ENCODE measurements around the gene PDK2. TPM values are rescaled to one million over a fixed set of nuclear protein-coding genes. Genes with fewer than 3 reads are reported as not detected.

The PDK2 gene
- total and polyA plus RNA-seq, 9 of the 15 experiments (the other 6 are each of a cell fraction or from before 2014, with no cell fraction given) = 0.03 to 2.5 (median 1.4) TPM

DNA sequence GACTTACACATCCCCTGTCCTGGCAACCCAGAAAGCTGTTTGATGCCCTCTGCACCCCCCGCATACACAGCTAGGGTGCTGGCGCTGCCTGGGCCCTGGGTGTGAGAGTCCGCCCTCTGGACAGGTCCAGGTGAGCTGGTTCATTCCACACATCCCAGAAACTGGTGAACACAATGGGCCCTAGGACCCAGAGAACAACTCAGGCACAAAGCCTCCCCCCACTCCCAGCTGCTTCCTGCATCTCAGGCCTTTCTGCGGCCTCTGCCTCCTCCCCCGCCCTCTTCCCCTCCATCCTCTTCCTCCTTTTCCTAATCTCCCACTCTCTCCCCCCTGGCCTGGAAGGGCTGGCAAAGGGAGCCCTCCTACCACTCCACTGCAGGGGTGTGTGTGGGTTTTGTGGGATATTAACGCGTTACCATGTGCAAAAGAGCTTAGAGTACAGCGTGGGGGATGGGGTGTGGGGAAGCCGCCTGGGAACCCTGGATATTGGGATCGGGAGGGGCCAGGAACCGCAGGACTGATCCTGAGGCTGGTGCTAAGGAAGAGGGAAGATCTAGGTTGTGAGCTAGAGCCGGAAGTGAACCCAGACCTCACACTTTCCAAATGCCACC is 56.9 kb downstream of the PDK2 start (continued):
- TF ChIP-seq C11orf30 (IDR thresholded peaks at IDR 0.05; ENCODE audit: low read depth) (no peak), TRIM24 (IDR thresholded peaks at IDR 0.05) (peak in 1 of 2 experiments; percentile 54; a peak in 3 of 4 replicates), NFYB (IDR thresholded peaks at IDR 0.05; ENCODE audit: extremely low read depth, insufficient read length) (no peak), ZNF764 (CRISPR knock-in tag; IDR thresholded peaks at IDR 0.05; ENCODE audit: low read depth) (no peak), ETV1 (tag; conservative IDR thresholded peaks at IDR 0.05; ENCODE audit: low read depth) (peak; percentile 87), RBFOX2 (IDR thresholded peaks at IDR 0.05; ENCODE audit: low read depth, low read length) (no peak; the same call in none of the 2 replicates), BDP1 (IDR thresholded peaks at IDR 0.05; ENCODE audit: insufficient read depth, insufficient read length) (no peak), BMI1 (IDR thresholded peaks at IDR 0.05; ENCODE audit: low read length) (no peak), TEAD1 (CRISPR knock-in tag; IDR thresholded peaks at IDR 0.05) (no peak), SP1 (CRISPR knock-in tag; IDR thresholded peaks at IDR 0.05) (no peak), SIN3B (IDR thresholded peaks at IDR 0.05; ENCODE audit: low read depth) (no peak), KDM2B (CRISPR knock-in tag; IDR thresholded peaks at IDR 0.05) (no peak), FOS (IDR thresholded peaks at IDR 0.05; ENCODE audit: extremely low read depth, insufficient read length) (no peak), ZFP36 (IDR thresholded peaks at IDR 0.05; ENCODE audit: low read depth, low read length, partially characterized antibody) (no peak), NR1H2 (CRISPR knock-in tag; IDR thresholded peaks at IDR 0.05) (0 out of 2 replicates have a peak, but pooled peaks have one; percentile 56), SRSF9 (IDR thresholded peaks at IDR 0.05; ENCODE audit: borderline replicate concordance, low read depth, low read length) (no peak), ZNF316 (IDR thresholded peaks at IDR 0.05) (no peak), ZNF212 (CRISPR knock-in tag; IDR thresholded peaks at IDR 0.05) (no peak), ZNF239 (CRISPR knock-in tag; IDR thresholded peaks at IDR 0.05) (no peak), NUFIP1 (IDR thresholded peaks at IDR 0.05; ENCODE audit: partially characterized antibody) (no peak), NBN (IDR thresholded peaks at IDR 0.05; ENCODE audit: low read depth) (peak; percentile 90), MIER1 (IDR thresholded peaks at IDR 0.05; ENCODE audit: low read depth) (no peak), GATA2 (CRISPR knock-in tag; IDR thresholded peaks at IDR 0.05) (no peak), KAT7 (CRISPR knock-in tag; IDR thresholded peaks at IDR 0.05; ENCODE audit: borderline replicate concordance) (peak; percentile 73; the same call in 1 of the 2 replicates), ZNF354B (CRISPR knock-in tag; IDR thresholded peaks at IDR 0.05) (no peak), EP400 (IDR thresholded peaks at IDR 0.05) (peak; percentile 80), HCFC1 (IDR thresholded peaks at IDR 0.05; ENCODE audit: low read depth, low read length) (no peak), XRCC3 (IDR thresholded peaks at IDR 0.05) (no peak), ZNF583 (CRISPR knock-in tag; IDR thresholded peaks at IDR 0.05) (no peak), SUPT5H (IDR thresholded peaks at IDR 0.05) (no peak)
- TF ChIP-seq, protein P1, sequence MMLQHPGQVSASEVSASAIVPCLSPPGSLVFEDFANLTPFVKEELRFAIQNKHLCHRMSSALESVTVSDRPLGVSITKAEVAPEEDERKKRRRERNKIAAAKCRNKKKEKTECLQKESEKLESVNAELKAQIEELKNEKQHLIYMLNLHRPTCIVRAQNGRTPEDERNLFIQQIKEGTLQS (IDR thresholded peaks at IDR 0.05) = no peak
- TF ChIP-seq, protein P1 (CRISPR knock-in tag; conservative IDR thresholded peaks at IDR 0.05) = no peak

All from K562 (cell line).